GM18951 (cell line): ENCODE data around the gene GSN.

Experiments used
- POLR2A ChIP-seq: IDR thresholded peaks from 4 replicates; pipeline ENCODE4 v1.6.1; 2011; ENCODE audit warnings: mild to moderate bottlenecking; ENCODE audit not compliant: insufficient read length, insufficient read depth; ENCODE audit errors: extremely low read depth
- in situ Hi-C: fragments of 300-500 bp; cut with MboI; formaldehyde crosslinking; loops from one replicate; pipeline ENCODE4 v1.12.0; 2022; ENCODE audit warnings: low sequenced_read_pairs, mixed read lengths, inconsistent platforms; ENCODE audit not compliant: unreplicated experiment

GSN gene

DNA sequence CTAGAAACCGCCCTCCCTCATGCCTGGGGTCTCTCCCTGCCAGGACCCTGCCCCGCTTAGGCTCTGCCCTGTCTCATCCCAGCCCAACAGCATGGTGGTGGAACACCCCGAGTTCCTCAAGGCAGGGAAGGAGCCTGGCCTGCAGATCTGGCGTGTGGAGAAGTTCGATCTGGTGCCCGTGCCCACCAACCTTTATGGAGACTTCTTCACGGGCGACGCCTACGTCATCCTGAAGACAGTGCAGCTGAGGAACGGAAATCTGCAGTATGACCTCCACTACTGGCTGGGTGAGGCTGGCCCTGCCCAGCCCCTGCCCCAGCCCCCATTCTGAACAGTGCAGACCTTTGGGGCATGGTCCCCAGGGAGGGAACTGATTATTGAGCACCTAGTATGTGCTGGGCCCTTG is 33.9 kb downstream of the GSN start:
- no peak for TF ChIP-seq POLR2A
- in situ Hi-C loops, result no loop called here

DNA sequence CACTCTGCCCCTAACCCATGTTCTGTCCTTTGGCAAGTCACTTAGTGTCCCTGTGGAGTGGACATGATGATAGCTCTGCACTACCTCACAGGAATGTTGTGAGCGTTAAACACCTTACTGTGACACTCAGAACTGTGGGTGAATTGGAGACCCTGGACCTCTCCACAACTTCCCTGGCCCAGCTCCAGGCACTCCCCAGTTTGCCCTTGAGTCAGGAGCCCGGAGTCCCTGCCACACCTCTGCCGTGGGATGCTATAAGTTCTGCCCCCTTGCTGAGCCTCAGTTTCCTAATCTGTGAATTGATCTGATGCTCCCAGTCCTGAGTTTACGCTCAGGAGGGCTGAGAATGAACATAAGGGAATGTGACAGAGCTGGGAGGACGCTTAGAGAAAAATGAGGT is 34.4 kb downstream of the GSN start:
- no peak for TF ChIP-seq POLR2A
- in situ Hi-C loops, result no loop called here

DNA sequence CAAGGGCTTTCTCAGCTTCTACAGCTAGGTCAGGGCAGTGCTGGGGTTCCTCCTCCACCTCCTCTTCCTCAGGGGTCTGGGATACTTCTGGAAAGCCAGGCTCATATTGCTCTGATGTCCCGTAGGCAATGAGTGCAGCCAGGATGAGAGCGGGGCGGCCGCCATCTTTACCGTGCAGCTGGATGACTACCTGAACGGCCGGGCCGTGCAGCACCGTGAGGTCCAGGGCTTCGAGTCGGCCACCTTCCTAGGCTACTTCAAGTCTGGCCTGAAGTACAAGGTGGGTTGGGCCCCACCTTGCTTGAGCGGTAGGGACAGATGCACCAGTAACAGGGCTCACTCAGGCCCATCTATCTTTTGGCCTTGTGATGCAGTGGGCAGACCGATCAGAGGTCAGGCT is 34.8 kb downstream of the GSN start:
- TF ChIP-seq POLR2A, result no peak
- in situ Hi-C loops, result no loop called here

- in situ Hi-C loops, result no loop called here
- TF ChIP-seq POLR2A, result no peak
Observed at GRCh38 chr9:121303456-121304451, 35.8 kb downstream of the GSN start.

- in situ Hi-C loops, result no loop called here
- no peak for TF ChIP-seq POLR2A
Observed at GRCh38 chr9:121304707-121305106, 36.7 kb downstream of the GSN start.

GRCh38 chr9:121305269-121305994 is 37.5 kb downstream of the GSN start:
- no peak for TF ChIP-seq POLR2A
- in situ Hi-C loops, result no loop called here

- in situ Hi-C loops, result no loop called here
- TF ChIP-seq POLR2A, result no peak
Observed at GRCh38 chr9:121307976-121308375, 40.0 kb downstream of the GSN start.

DNA sequence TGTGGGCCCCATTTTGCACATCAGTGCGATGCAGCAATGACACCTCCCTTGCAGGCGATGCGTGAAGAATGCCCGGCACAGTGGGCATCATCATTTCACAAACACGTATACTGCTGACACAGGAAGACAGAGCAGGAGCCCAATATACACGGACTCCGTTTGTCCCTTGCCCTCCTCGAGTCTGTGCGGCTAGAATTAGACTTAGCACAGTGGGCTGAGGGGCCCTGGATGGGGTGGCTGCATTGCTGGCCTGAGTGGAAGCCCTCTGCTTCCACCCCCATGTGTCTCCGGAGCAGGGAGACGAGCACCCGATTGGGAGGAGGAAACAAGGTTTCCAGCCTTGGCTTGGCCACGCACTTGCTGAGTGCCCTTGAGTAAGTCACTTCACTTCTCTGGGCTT is 40.8 kb downstream of the GSN start:
- in situ Hi-C loops, result no loop called here
- no peak for TF ChIP-seq POLR2A

- in situ Hi-C loops, result no loop called here
- no peak for TF ChIP-seq POLR2A
Observed at GRCh38 chr9:121309171-121309570, 41.2 kb downstream of the GSN start.

- in situ Hi-C loops, result no loop called here
Observed at GRCh38 chr9:121309833-121310425, 42.0 kb downstream of the GSN start.

DNA sequence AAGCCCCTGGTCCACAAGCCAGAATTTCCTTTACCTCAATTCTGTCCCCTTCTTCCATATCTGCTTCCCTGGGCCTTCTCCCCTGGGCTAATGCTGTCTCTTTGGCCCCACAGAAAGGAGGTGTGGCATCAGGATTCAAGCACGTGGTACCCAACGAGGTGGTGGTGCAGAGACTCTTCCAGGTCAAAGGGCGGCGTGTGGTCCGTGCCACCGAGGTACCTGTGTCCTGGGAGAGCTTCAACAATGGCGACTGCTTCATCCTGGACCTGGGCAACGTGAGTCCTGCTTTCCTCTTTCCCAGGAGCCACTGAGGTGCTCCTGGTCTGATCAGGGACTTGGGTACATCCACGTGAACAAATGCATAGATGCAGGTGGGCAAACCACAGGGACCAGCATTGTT is 42.6 kb downstream of the GSN start:
- TF ChIP-seq POLR2A, result no peak
- in situ Hi-C loops, result no loop called here

More at GRCh38 chr9:121309833-121310425, 42.0 kb downstream of the GSN start:
- TF ChIP-seq POLR2A, result no peak

DNA sequence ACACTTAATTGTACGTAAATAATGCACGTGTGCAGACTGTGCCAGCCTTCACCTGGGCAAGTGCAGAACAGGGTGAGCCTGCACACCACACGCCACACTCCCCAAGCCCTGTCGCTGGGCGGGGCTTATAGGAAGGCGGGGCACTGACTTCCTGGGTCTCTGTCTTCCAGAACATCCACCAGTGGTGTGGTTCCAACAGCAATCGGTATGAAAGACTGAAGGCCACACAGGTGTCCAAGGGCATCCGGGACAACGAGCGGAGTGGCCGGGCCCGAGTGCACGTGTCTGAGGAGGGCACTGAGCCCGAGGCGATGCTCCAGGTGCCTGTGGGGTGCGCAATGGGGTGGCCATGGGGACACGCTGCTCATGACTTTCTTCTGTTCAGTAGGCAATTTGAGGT is 44.2 kb downstream of the GSN start:
- in situ Hi-C loops, result no loop called here
- TF ChIP-seq POLR2A, result no peak

DNA sequence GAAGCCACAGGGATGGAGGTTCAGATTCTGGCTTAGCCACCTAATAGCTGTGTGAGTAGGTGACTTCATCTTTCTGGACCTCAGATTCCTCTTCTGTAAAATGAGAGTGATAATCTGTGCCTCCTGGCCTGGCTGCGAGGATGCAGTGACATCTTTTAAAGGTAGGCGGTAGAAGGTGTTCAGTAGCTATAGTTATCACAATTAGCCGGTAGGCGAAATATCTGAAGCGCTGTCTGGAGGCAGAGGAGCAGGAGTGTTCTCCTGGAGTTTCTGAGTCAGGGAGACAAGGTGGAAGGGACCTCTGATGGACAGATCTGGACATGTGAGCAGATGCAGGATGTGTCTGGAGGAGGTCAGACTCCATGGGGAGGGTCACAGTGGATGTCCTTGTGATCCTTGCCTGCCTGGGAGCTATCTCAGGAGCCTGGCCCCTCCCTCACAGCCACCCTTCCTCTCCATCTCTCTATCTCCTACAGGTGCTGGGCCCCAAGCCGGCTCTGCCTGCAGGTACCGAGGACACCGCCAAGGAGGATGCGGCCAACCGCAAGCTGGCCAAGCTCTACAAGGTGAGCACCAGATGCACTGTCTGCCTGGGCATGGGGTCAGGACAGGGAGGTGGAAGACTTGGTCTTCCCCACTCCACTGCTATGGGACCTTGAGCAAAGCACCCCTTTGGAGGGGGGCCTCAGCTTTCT is 45.6 kb downstream of the GSN start:
- in situ Hi-C loops, result no loop called here
- TF ChIP-seq POLR2A, result no peak
